Measurements from ENCODE around the gene MRGPRG. TPM values are rescaled to one million over a fixed set of nuclear protein-coding genes. Genes with fewer than 3 reads are reported as not detected.

Gene MRGPRG
- total and polyA plus RNA-seq, 9 of the 15 experiments (the other 6 are each of a cell fraction or from before 2014, with no cell fraction given): not detected

DNA sequence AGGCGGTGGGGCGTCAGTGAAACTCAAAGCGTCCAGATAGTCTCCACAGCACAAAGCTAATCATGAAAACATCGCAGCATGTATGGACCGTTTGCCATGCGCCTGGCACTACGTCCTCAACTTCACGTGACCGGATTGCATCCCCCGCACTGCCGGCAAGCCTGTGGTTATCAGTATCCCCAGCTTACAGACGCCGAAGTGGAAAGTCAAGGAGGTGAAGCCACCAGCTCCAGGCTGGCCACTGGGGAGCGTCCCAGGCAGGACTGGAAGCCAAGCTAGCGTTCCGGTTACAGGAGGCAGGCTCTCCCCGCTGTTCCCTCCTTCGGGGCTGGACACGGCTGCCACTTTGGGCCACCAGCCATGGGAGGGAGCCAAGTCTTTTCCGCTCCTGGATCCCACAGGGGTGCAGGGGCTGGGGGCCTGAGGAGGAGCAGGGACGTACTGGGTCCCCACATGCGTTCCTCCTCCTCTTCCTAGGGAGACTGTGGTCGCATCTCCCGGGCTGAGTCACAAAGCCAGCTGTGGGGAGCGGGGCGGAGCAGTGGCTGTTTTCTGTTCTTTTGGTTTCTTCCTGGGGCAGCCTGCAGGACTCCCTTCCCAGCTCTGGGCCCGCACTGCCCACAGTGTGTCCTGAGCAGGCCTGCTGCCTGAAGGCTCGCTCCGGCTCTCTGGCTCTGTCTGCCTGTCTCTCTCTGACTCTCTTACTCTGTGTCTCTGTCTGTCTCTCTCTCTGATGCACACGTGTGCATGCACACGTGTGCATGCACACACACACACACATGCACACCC, 49.2 kb downstream of the MRGPRG start (continued):
- no peak for TF ChIP-seq ZNF174 (CRISPR knock-in tag; IDR thresholded peaks at IDR 0.05)
- TF ChIP-seq KLF13 (tag; IDR thresholded peaks at IDR 0.05; ENCODE audit: borderline replicate concordance, low read depth): peak; percentile 50; the same call in 1 of the 2 replicates
- TF ChIP-seq, protein P1, sequence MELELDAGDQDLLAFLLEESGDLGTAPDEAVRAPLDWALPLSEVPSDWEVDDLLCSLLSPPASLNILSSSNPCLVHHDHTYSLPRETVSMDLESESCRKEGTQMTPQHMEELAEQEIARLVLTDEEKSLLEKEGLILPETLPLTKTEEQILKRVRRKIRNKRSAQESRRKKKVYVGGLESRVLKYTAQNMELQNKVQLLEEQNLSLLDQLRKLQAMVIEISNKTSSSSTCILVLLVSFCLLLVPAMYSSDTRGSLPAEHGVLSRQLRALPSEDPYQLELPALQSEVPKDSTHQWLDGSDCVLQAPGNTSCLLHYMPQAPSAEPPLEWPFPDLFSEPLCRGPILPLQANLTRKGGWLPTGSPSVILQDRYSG (tag; conservative IDR thresholded peaks at IDR 0.05; ENCODE audit: low read depth): no peak
- TF ChIP-seq TRIM24 (IDR thresholded peaks at IDR 0.05): peak; percentile 72 to 89
- peak; percentile 65; the same call in 1 of the 2 replicates for TF ChIP-seq ATF7 (IDR thresholded peaks at IDR 0.05)
- TF ChIP-seq ZNF224 (CRISPR knock-in tag; IDR thresholded peaks at IDR 0.05): no peak
- TF ChIP-seq ZNF121 (CRISPR knock-in tag; conservative IDR thresholded peaks at IDR 0.05): no peak
- TF ChIP-seq ZNF57 (CRISPR knock-in tag; IDR thresholded peaks at IDR 0.05): no peak
- TF ChIP-seq, protein P2, sequence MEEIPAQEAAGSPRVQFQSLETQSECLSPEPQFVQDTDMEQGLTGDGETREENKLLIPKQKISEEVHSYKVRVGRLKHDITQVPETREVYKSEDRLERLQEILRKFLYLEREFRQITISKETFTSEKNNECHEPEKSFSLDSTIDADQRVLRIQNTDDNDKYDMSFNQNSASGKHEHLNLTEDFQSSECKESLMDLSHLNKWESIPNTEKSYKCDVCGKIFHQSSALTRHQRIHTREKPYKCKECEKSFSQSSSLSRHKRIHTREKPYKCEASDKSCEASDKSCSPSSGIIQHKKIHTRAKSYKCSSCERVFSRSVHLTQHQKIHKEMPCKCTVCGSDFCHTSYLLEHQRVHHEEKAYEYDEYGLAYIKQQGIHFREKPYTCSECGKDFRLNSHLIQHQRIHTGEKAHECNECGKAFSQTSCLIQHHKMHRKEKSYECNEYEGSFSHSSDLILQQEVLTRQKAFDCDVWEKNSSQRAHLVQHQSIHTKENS (CRISPR knock-in tag; IDR thresholded peaks at IDR 0.05): no peak
- no peak for TF ChIP-seq THRAP3 (IDR thresholded peaks at IDR 0.05; ENCODE audit: borderline replicate concordance)
- no peak for TF ChIP-seq SNIP1 (IDR thresholded peaks at IDR 0.05; ENCODE audit: low read depth)
- 0 out of 2 replicates have a peak, but pooled peaks have one; percentile 84 for TF ChIP-seq ZNF12 (CRISPR knock-in tag; IDR thresholded peaks at IDR 0.05)
- TF ChIP-seq XRCC3 (IDR thresholded peaks at IDR 0.05): no peak
- TF ChIP-seq STAT5B (CRISPR knock-in tag; IDR thresholded peaks at IDR 0.05): no peak
- peak; percentile 90 for TF ChIP-seq CREM (IDR thresholded peaks at IDR 0.05; ENCODE audit: low read depth)
- TF ChIP-seq, protein P3, sequence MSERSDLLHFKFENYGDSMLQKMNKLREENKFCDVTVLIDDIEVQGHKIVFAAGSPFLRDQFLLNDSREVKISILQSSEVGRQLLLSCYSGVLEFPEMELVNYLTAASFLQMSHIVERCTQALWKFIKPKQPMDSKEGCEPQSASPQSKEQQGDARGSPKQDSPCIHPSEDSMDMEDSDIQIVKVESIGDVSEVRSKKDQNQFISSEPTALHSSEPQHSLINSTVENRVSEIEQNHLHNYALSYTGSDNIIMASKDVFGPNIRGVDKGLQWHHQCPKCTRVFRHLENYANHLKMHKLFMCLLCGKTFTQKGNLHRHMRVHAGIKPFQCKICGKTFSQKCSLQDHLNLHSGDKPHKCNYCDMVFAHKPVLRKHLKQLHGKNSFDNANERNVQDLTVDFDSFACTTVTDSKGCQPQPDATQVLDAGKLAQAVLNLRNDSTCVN (CRISPR knock-in tag; IDR thresholded peaks at IDR 0.05): no peak
- TF ChIP-seq, protein P4, sequence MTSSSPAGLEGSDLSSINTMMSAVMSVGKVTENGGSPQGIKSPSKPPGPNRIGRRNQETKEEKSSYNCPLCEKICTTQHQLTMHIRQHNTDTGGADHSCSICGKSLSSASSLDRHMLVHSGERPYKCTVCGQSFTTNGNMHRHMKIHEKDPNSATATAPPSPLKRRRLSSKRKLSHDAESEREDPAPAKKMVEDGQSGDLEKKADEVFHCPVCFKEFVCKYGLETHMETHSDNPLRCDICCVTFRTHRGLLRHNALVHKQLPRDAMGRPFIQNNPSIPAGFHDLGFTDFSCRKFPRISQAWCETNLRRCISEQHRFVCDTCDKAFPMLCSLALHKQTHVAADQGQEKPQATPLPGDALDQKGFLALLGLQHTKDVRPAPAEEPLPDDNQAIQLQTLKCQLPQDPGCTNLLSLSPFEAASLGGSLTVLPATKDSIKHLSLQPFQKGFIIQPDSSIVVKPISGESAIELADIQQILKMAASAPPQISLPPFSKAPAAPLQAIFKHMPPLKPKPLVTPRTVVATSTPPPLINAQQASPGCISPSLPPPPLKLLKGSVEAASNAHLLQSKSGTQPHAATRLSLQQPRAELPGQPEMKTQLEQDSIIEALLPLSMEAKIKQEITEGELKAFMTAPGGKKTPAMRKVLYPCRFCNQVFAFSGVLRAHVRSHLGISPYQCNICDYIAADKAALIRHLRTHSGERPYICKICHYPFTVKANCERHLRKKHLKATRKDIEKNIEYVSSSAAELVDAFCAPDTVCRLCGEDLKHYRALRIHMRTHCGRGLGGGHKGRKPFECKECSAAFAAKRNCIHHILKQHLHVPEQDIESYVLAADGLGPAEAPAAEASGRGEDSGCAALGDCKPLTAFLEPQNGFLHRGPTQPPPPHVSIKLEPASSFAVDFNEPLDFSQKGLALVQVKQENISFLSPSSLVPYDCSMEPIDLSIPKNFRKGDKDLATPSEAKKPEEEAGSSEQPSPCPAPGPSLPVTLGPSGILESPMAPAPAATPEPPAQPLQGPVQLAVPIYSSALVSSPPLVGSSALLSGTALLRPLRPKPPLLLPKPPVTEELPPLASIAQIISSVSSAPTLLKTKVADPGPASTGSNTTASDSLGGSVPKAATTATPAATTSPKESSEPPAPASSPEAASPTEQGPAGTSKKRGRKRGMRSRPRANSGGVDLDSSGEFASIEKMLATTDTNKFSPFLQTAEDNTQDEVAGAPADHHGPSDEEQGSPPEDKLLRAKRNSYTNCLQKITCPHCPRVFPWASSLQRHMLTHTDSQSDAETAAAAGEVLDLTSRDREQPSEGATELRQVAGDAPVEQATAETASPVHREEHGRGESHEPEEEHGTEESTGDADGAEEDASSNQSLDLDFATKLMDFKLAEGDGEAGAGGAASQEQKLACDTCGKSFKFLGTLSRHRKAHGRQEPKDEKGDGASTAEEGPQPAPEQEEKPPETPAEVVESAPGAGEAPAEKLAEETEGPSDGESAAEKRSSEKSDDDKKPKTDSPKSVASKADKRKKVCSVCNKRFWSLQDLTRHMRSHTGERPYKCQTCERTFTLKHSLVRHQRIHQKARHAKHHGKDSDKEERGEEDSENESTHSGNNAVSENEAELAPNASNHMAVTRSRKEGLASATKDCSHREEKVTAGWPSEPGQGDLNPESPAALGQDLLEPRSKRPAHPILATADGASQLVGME (CRISPR knock-in tag; IDR thresholded peaks at IDR 0.05): no peak
- no peak for TF ChIP-seq ZNF778 (CRISPR knock-in tag; IDR thresholded peaks at IDR 0.05)
- no peak for TF ChIP-seq PHTF2 (CRISPR knock-in tag; IDR thresholded peaks at IDR 0.05)
- peak; percentile 81; the same call in 1 of the 2 replicates for TF ChIP-seq MTA3 (IDR thresholded peaks at IDR 0.05; ENCODE audit: borderline replicate concordance)

Measured in K562 (cell line).